ENCODE measurements around the gene CRYGN. TPM values are rescaled to one million over a fixed set of nuclear protein-coding genes. Genes with fewer than 3 reads are reported as not detected.

Gene CRYGN
- total RNA-seq, 1 donor from 2014 or later: not detected

DNA sequence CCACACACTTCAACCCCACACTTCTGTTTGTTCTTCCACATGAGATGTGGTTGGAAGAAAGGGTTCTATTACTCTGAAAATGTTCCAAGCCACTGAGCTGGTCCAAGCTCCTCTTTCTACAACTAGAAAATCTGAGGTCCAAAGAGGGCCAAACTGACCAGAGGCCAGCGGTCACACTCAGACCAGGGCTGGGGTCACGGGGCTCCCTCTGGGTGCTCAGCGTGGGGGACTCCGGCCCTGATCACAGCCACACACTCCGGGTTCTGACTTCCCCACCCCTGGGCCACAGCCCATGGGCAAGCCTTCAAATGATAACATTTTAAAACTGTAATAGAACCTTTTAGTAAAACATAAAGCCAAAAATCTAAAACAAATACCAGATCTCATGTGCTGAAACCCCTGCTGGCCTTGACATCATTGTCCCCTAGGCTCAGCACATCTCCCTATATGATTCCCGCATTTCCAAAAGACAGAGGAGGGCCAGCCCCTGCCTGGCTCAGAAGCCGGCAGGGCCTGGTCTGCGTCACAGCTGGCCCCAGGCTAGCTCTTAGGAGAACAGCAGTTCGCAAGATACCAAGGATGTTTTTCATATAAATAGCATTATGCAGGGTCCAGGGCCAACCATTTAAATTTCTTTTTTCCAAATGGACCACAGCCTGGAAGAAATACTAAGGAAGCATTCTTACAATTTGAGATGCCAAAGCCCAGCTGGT, 3.3 kb downstream of the CRYGN start:
- peak overlapping the region; percentile 47 for H3K27ac ChIP-seq
- peaks cover 13% of the 10 kb centered on the region for H3K4me1 ChIP-seq
- no peaks in the 10 kb centered on the region for H3K9me3 ChIP-seq
- ATAC-seq: no peak
- no peaks in the 10 kb centered on the region for H3K36me3 ChIP-seq
- intact Hi-C loops (cut with DNase I): no loop called here
- TF ChIP-seq, protein P1, sequence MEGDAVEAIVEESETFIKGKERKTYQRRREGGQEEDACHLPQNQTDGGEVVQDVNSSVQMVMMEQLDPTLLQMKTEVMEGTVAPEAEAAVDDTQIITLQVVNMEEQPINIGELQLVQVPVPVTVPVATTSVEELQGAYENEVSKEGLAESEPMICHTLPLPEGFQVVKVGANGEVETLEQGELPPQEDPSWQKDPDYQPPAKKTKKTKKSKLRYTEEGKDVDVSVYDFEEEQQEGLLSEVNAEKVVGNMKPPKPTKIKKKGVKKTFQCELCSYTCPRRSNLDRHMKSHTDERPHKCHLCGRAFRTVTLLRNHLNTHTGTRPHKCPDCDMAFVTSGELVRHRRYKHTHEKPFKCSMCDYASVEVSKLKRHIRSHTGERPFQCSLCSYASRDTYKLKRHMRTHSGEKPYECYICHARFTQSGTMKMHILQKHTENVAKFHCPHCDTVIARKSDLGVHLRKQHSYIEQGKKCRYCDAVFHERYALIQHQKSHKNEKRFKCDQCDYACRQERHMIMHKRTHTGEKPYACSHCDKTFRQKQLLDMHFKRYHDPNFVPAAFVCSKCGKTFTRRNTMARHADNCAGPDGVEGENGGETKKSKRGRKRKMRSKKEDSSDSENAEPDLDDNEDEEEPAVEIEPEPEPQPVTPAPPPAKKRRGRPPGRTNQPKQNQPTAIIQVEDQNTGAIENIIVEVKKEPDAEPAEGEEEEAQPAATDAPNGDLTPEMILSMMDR (IDR thresholded peaks at IDR 0.05): no peak
- DNase-seq: peak; percentile 53
- no peak overlapping the region for H3K4me3 ChIP-seq
- H3K27me3 ChIP-seq: no peaks in the 10 kb centered on the region

DNA sequence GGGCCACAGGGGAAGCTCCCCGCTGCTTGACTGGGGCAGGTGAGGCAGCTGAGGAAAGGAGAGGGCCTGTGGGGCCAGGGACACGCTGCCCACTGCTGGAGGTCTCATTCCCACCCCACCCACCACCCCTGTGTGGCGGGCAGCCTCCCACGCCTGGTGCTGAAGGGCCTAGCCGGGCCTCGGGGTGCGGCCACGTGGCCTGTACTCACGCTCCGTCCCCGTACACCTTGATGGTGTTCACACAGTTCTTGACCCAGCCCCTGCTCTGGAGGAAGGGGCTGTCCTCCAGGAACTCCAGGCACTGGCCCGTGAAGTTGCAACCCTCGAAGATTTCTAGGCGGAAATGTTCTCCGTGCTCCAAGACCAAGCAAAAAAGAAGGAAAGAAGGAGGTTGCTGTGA, 4.0 kb downstream of the CRYGN start:
- H3K4me3 ChIP-seq: no peak overlapping the region
- H3K27ac ChIP-seq: peak overlapping the region; percentile 47
- H3K9me3 ChIP-seq: no peaks in the 10 kb centered on the region
- peak; percentile 51 for DNase-seq
- H3K36me3 ChIP-seq: no peaks in the 10 kb centered on the region
- TF ChIP-seq, protein P1 (IDR thresholded peaks at IDR 0.05): no peak
- intact Hi-C loops (cut with DNase I): no loop called here
- H3K27me3 ChIP-seq: no peaks in the 10 kb centered on the region
- peaks cover 6% of the 10 kb centered on the region for H3K4me1 ChIP-seq
- ATAC-seq: no peak

DNA sequence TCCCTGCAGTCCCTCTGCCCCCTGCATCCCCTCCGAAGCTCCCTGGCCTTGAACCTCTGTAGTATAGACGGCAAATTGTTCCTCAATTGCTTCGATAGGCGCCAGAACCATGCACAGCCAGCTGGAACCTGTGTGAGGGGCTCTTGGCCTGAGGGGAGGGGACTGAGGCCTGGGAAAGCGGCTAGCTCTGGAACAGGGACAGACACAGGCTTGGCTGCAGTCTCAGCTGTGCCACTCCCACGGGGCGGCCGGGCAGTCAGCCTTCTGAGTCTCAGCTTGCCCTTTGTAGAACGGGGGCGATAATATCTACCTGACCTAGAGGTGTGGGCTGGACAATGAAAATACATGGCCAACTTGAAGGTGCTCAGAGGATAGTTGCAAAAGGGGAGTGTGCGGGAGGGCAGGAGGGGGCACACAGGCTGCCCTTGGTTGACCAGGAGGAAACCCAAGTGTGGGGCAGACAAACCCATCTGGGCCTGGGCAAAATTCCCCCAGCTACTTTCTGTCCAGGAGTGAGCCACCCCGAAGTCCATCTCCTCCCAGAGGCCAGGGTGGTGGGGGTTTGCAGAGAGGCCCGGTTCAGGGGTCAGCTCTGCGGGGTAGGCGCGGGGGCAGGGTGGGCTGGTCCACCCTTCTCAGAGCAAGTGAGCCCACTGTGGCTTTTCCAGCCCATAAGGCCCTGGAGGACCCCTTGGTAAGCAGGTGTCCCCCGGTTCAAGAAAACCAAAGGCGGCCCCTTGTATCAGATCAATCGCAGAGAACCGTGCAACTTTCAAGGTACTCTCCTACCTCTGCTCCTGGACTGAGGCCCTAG, 4.6 kb downstream of the CRYGN start:
- H3K4me1 ChIP-seq: peaks cover 4% of the 10 kb centered on the region
- no peak overlapping the region for H3K27ac ChIP-seq
- no peak for ATAC-seq
- H3K9me3 ChIP-seq: no peaks in the 10 kb centered on the region
- TF ChIP-seq, protein P1 (IDR thresholded peaks at IDR 0.05): no peak
- H3K4me3 ChIP-seq: no peak overlapping the region
- intact Hi-C loops (cut with DNase I): no loop called here
- H3K36me3 ChIP-seq: no peaks in the 10 kb centered on the region
- H3K27me3 ChIP-seq: no peaks in the 10 kb centered on the region
- peak; percentile 38 for DNase-seq

DNA sequence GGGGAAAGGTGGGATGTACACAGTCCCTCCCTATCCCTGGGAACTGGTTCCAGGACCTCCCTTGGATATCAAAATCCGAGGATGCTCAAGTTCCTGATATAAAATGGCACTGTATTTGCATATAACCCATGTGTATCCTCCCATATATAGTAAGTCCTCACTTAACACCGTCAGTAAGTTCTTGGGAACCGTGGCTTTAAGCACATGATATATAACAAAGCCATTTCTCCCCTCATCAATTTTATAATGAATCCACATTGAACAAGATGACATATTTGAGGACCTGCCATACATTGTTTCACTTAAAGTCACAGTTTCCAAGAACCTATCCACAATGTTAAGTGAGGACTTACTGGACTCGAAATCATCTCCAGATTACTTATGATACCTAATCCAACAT, 5.4 kb downstream of the CRYGN start:
- Histone ChIP-seq H3K27me3 (no peaks in the 10 kb centered on the region), H3K4me1 (peaks cover 7% of the 10 kb centered on the region), H3K9me3 (no peaks in the 10 kb centered on the region), H3K4me3 (no peak overlapping the region), H3K36me3 (no peaks in the 10 kb centered on the region), H3K27ac (no peak overlapping the region)
- TF ChIP-seq, protein P1 (IDR thresholded peaks at IDR 0.05): no peak
- no peak for ATAC-seq
- intact Hi-C loops (cut with DNase I): no loop called here
- no peak for DNase-seq

DNA sequence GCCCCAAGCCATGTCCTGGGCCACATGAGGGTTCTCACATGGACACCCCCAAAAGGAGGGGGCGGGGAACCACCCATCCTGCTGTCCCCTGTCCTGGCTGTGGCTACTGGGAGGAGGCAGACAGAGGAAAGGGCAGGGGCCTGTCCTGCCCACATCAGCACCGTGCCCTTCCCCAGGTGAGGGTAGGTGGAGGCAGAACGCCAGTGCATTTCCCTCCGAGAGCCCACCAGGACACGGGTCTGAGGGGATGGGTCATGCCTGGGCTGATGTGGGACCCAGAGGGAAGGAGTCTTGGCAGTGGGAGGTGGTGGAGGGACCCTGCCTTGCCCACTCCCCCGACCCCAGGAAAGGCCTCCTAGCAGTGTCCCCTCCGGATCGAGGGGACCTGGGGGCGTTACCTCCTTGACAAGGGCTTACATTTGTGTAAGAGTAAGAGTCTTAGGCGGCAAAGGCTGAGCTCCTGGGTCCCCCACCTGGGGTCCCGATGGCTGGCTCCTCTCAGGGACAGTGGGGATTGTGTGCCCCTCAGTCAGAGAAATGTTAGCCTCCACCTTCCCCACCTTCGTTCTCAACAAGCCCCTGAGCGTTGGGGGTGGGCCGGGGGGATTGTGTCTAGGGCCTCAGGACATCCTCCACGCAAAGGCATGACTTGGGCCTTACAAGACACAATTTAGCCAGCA, 6.1 kb downstream of the CRYGN start:
- no peak overlapping the region for H3K27ac ChIP-seq
- H3K4me3 ChIP-seq: no peak overlapping the region
- H3K27me3 ChIP-seq: no peaks in the 10 kb centered on the region
- intact Hi-C loops (cut with DNase I): no loop called here
- TF ChIP-seq, protein P1 (IDR thresholded peaks at IDR 0.05): no peak
- peaks cover 14% of the 10 kb centered on the region for H3K4me1 ChIP-seq
- H3K9me3 ChIP-seq: no peaks in the 10 kb centered on the region
- no peaks in the 10 kb centered on the region for H3K36me3 ChIP-seq
- no peak for ATAC-seq
- peak; percentile 55 for DNase-seq

All from upper lobe of right lung (tissue), 1 donor.